HEK293T (cell line): Measurements from ENCODE around the gene HPCAL1.

Experiments used
- CTCF ChIA-PET: fragments of 350-600 bp; formaldehyde crosslinking; extraction: SDS; loops from one replicate; lab custom pipeline; 2021; ENCODE audit warnings: antibody characterized with exemption, inconsistent platforms; lab: Yijun Ruan, JAX
- POLR2A ChIA-PET: fragments of 350-600 bp; formaldehyde crosslinking; extraction: SDS; loops from one replicate; lab custom pipeline; 2020; ENCODE audit warnings: antibody characterized with exemption, inconsistent platforms; lab: Yijun Ruan, JAX
- DNase-seq: peaks from one replicate; pipeline ENCODE4 v3.0.0; 2012; ENCODE audit warnings: mixed read lengths; ENCODE audit errors: extremely low spot score
- ARNT ChIP-seq: fragments of 450-650 bp; IDR thresholded peaks from 2 replicates; pipeline ENCODE4 v1.6.1; 2017; ENCODE audit warnings: mild to moderate bottlenecking
- BHLHE40 ChIP-seq: fragments of 450-650 bp; IDR thresholded peaks from 2 replicates; pipeline ENCODE4 v1.6.1; 2016; ENCODE audit warnings: mild to moderate bottlenecking, moderate library complexity, borderline replicate concordance
- CTBP1 ChIP-seq: fragments of 450-650 bp; IDR thresholded peaks from 2 replicates; pipeline ENCODE4 v1.6.1; 2016; ENCODE audit warnings: borderline replicate concordance
- ELF4 ChIP-seq: fragments of 450-650 bp; IDR thresholded peaks from 2 replicates; pipeline ENCODE4 v1.6.1; 2017; ENCODE audit warnings: antibody characterized with exemption
- FOXA1 ChIP-seq: fragments of 450-650 bp; IDR thresholded peaks from 2 replicates; pipeline ENCODE4 v1.6.1; 2016; ENCODE audit warnings: mild to moderate bottlenecking
- FOXK2 ChIP-seq: fragments of 450-650 bp; IDR thresholded peaks from 2 replicates; pipeline ENCODE4 v1.6.1; 2016; ENCODE audit warnings: mild to moderate bottlenecking
- FOXM1 ChIP-seq: fragments of 450-650 bp; IDR thresholded peaks from 2 replicates; pipeline ENCODE4 v1.6.1; 2017; ENCODE audit warnings: mild to moderate bottlenecking, borderline replicate concordance
- HDGF ChIP-seq: fragments of 450-650 bp; IDR thresholded peaks from 2 replicates; pipeline ENCODE4 v1.6.1; 2017; ENCODE audit warnings: antibody characterized with exemption, borderline replicate concordance
- L3MBTL2 ChIP-seq: fragments of 450-650 bp; conservative IDR thresholded peaks from 2 replicates; pipeline ENCODE4 v1.6.1; 2016; ENCODE audit warnings: mild to moderate bottlenecking
- LEF1 ChIP-seq: fragments of 450-650 bp; IDR thresholded peaks from 2 replicates; pipeline ENCODE4 v1.6.1; 2017; ENCODE audit warnings: mild to moderate bottlenecking, borderline replicate concordance
- NFRKB ChIP-seq: fragments of 450-650 bp; IDR thresholded peaks from 2 replicates; pipeline ENCODE4 v1.6.1; 2016; ENCODE audit warnings: mild to moderate bottlenecking, moderate library complexity
- SP1 ChIP-seq: fragments of 450-650 bp; IDR thresholded peaks from 2 replicates; pipeline ENCODE4 v1.6.1; 2017
- SUZ12 ChIP-seq: fragments of 450-650 bp; IDR thresholded peaks from 2 replicates; pipeline ENCODE4 v1.6.1; 2016; ENCODE audit warnings: mild to moderate bottlenecking
- TARDBP ChIP-seq: fragments of 450-650 bp; IDR thresholded peaks from 2 replicates; pipeline ENCODE4 v1.6.1; 2016
- ZNF384 ChIP-seq: fragments of 450-650 bp; IDR thresholded peaks from 2 replicates; pipeline ENCODE4 v1.6.1; 2016
- TF ChIP-seq, protein P1 (sequence below): fragments of 450-650 bp; IDR thresholded peaks from 2 replicates; pipeline ENCODE4 v1.6.1; 2016

HPCAL1 gene

GRCh38 chr2:10390369-10390801 lies 87.7 kb downstream of the HPCAL1 start:
- ChIA-PET POLR2A (no interaction called here), CTCF (interaction anchor here (0.8 to 1.7 kb wide), 2 partner anchors 19 kb away, joined by 3 to 5 read pairs; no protein-coding TSS in a partner anchor)
- TF ChIP-seq CTBP1 (no peak), LEF1 (no peak), FOXM1 (no peak), L3MBTL2 (no peak), TARDBP (no peak), FOXK2 (no peak), FOXA1 (no peak)
- no peak for DNase-seq

DNA sequence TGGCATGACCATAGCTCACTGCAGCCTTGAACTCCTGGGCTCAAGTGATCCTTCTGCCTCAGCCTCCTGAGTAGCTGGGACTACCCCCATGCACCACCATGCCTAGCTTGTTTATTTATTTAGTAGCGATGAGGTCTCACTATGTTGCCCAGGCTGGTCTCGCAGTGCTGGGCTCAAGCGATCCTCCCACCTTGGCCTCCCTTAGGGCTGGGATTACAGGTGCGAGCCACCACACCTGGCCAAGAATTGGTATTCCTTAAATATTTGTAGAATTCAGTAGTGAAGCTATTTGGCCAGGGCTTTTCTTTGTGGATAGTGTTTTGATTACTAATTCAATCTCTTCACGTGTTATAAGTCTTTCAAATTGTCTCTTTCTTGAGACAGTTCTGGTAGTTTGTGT lies 89.4 kb downstream of the HPCAL1 start:
- TF ChIP-seq FOXK2 (no peak), TARDBP (no peak), FOXM1 (no peak), SUZ12 (no peak), SP1 (no peak), HDGF (no peak), FOXA1 (no peak), ZNF384 (no peak), NFRKB (no peak), BHLHE40 (no peak), ELF4 (no peak), ARNT (no peak), CTBP1 (no peak), LEF1 (no peak), L3MBTL2 (no peak)
- TF ChIP-seq, protein P1, sequence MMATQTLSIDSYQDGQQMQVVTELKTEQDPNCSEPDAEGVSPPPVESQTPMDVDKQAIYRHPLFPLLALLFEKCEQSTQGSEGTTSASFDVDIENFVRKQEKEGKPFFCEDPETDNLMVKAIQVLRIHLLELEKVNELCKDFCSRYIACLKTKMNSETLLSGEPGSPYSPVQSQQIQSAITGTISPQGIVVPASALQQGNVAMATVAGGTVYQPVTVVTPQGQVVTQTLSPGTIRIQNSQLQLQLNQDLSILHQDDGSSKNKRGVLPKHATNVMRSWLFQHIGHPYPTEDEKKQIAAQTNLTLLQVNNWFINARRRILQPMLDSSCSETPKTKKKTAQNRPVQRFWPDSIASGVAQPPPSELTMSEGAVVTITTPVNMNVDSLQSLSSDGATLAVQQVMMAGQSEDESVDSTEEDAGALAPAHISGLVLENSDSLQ: no peak
- CTCF ChIA-PET: interaction anchor here (1.7 kb wide), 1 partner anchor 17 kb away, joined by 5 read pairs; no protein-coding TSS in a partner anchor
- DNase-seq: no peak
- POLR2A ChIA-PET: no interaction called here

DNA sequence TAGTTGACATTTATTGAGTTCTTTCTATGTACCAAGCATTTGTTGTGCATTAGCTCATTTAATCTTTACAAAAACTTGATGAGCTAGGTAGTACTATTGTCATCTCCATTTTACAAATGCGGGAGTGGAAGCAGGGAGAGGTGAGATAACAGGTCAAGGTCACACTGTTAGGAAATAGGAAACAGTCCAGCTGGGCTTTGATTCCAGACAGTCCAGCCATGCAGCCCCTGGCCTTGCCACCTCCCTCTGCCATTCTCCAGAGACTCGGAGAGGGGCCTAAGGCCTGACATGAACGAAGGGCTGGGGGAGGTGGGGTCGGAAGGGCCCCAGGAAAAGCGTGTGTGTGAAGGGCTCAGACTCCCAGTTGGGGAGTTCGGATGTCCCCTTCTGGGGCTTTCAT lies 89.8 kb downstream of the HPCAL1 start:
- CTCF ChIA-PET: no interaction called here

DNA sequence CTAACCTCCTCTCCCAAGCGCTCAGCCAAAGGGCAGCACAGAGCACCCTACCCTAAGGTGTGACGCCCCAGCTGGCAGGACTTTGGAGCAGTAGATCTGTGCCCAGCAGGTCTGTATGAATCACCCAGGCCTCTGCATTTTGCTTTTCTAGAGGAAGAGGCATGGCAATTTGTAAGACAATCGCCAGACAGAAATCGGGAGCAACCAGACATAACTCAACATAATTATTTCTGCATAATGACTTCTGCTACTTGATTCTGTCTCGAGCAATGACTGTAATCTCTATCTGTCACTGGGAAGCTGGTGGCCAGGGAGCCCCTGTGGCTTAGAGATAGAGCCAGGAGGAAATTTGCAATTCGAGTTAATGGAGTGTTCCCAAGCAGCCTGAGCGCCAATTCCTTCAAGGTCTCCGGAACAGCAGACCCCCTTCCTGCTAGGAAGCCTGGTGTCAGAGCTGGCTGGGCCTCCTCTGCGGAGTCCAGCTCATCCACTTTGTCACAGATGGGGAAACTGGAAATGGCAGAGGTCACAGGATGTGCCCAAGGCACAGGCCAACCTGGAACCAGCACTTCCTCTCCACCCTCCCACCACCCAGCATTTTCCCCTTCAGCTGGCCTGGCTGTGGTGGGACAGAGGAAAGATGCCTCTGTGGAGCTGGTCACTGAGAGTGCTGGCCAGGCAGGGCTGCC lies 90.4 kb downstream of the HPCAL1 start:
- ChIA-PET CTCF (no interaction called here), POLR2A (no interaction called here)
- DNase-seq: no peak
- TF ChIP-seq ZNF384 (no peak), NFRKB (no peak), SP1 (no peak), ELF4 (no peak), CTBP1 (no peak), FOXA1 (no peak)
- TF ChIP-seq, protein P1: no peak

More for the DNA sequence above, 89.8 kb downstream of the HPCAL1 start:
- POLR2A ChIA-PET: no interaction called here
- TF ChIP-seq FOXA1 (no peak), BHLHE40 (no peak), ZNF384 (no peak)
- TF ChIP-seq, protein P1: no peak
- no peak for DNase-seq

DNA sequence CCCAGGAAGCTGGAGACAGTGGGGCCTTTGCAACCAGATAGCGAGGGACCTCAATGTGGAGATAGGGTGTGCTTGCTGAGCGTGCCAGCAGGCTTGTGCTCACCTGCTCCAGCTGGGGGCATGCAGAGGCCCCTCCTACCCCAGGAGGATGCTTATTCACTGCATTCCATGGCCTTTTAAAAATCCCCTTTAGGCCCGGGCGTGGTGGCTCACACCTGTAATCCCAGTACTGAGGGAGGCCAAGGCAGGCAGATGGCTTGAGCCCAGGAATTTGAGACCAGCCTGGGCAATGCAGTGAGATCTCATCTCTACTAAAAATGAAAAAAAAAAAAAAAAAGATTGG lies 90.9 kb downstream of the HPCAL1 start:
- POLR2A ChIA-PET: no interaction called here
- CTCF ChIA-PET: interaction anchor here (0.6 to 0.9 kb wide), 2 partner anchors 9 to 15 kb away, joined by 4 to 5 read pairs; no protein-coding TSS in a partner anchor

More for the DNA sequence above, 90.9 kb downstream of the HPCAL1 start:
- TF ChIP-seq FOXK2: no peak
- no peak for TF ChIP-seq BHLHE40
- no peak for TF ChIP-seq FOXA1
- TF ChIP-seq SP1: no peak
- no peak for TF ChIP-seq ARNT
- TF ChIP-seq SUZ12: no peak
- TF ChIP-seq NFRKB: no peak
- TF ChIP-seq L3MBTL2: no peak
- TF ChIP-seq, protein P1: no peak
- no peak for TF ChIP-seq FOXM1
- no peak for TF ChIP-seq ZNF384
- no peak for TF ChIP-seq ELF4
- no peak for TF ChIP-seq HDGF
- TF ChIP-seq LEF1: no peak
- no peak for TF ChIP-seq CTBP1
- no peak for TF ChIP-seq TARDBP
- no peak for DNase-seq
